Measurements from ENCODE around the gene ASTN2.

ASTN2 gene

DNA sequence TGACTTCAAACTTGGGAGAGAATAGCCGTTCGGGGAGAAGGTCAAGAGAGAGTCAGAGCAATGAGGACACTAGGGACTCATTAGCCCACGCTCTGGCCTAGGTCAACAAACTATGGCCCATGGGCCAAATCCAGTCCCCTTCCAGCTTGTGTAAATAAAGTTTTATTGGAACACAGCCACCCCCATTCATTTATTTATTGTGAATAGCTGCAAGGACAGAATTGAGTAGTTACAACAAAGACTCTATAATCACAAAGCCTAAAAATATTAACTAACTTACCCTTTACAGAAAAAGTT is 760.9 kb downstream of the ASTN2 start:
- H3K27me3 ChIP-seq (replicated peaks; ENCODE audit: control insufficient read depth, insufficient read depth, low read length): no peaks in the 10 kb centered on the region
- peaks cover 3% of the 10 kb centered on the region for H3K36me3 ChIP-seq (ENCODE audit: control insufficient read depth, insufficient read depth, low read length)
- TF ChIP-seq, protein P1, sequence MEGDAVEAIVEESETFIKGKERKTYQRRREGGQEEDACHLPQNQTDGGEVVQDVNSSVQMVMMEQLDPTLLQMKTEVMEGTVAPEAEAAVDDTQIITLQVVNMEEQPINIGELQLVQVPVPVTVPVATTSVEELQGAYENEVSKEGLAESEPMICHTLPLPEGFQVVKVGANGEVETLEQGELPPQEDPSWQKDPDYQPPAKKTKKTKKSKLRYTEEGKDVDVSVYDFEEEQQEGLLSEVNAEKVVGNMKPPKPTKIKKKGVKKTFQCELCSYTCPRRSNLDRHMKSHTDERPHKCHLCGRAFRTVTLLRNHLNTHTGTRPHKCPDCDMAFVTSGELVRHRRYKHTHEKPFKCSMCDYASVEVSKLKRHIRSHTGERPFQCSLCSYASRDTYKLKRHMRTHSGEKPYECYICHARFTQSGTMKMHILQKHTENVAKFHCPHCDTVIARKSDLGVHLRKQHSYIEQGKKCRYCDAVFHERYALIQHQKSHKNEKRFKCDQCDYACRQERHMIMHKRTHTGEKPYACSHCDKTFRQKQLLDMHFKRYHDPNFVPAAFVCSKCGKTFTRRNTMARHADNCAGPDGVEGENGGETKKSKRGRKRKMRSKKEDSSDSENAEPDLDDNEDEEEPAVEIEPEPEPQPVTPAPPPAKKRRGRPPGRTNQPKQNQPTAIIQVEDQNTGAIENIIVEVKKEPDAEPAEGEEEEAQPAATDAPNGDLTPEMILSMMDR (IDR thresholded peaks at IDR 0.05; ENCODE audit: insufficient read depth, low read length, poor library complexity, severe bottlenecking): no peak
- no peak overlapping the region for H3K4me3 ChIP-seq (replicated peaks; ENCODE audit: low read depth, low read length)
- DNase-seq (ENCODE audit: extremely low read depth, insufficient read length): no peak

DNA sequence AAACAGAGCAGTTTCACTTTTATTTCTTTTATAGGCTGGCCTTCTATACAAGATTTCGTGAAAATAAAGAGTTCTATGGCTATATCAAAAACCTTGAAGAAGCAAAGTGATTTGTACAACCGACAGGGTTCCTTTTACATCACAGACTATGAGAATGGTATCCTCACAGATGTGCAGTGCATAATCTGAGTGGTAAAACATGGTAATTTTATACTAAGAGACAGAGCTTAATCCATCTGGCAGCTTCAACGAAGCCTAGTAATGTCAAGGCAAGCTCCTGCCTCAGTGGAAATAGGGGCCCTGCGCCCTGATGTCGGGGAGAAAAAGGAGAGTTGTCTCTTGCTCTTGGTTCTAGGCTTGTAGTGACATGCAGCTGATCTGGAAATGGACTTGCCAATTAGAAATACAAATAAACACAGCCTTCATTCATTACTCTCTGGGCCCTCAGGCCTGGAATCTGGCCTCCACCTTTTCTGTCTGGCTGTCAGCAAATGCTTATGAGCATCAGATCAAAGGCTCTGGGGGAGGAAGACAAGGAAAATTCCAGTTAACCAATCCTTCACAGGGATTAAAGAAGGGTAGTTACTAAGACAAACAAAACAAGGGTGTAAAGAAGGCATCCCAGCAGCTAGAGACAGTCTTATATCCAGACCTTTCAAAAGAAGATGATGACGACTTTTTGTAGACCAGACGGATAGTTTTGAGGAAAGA is 761.4 kb downstream of the ASTN2 start:
- H3K27me3 ChIP-seq (replicated peaks; ENCODE audit: control insufficient read depth, insufficient read depth, low read length): no peaks in the 10 kb centered on the region
- peaks cover 3% of the 10 kb centered on the region for H3K36me3 ChIP-seq (ENCODE audit: control insufficient read depth, insufficient read depth, low read length)
- TF ChIP-seq, protein P1 (IDR thresholded peaks at IDR 0.05; ENCODE audit: insufficient read depth, low read length, poor library complexity, severe bottlenecking): no peak
- DNase-seq (ENCODE audit: extremely low read depth, insufficient read length): no peak
- H3K4me3 ChIP-seq (replicated peaks; ENCODE audit: low read depth, low read length): no peak overlapping the region

DNA sequence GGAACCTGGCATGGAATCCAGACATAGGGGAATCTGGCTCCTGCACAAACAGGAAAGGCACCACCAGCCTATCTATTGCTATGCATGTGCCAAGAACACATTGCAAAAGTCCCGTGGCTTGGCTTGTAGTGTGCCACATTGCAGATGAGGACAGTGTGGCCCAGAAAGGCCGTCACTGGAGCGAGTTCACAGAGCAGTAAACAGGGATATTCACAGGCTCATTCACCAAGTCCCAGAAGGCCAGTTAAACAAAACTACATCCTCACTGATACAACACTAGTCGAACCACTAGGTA is 767.4 kb downstream of the ASTN2 start:
- no peak for DNase-seq (ENCODE audit: extremely low read depth, insufficient read length)
- TF ChIP-seq, protein P1 (IDR thresholded peaks at IDR 0.05; ENCODE audit: insufficient read depth, low read length, poor library complexity, severe bottlenecking): no peak
- H3K27me3 ChIP-seq (replicated peaks; ENCODE audit: control insufficient read depth, insufficient read depth, low read length): no peaks in the 10 kb centered on the region
- H3K36me3 ChIP-seq (ENCODE audit: control insufficient read depth, insufficient read depth, low read length): peaks cover 5% of the 10 kb centered on the region
- no peak overlapping the region for H3K4me3 ChIP-seq (replicated peaks; ENCODE audit: low read depth, low read length)

DNA sequence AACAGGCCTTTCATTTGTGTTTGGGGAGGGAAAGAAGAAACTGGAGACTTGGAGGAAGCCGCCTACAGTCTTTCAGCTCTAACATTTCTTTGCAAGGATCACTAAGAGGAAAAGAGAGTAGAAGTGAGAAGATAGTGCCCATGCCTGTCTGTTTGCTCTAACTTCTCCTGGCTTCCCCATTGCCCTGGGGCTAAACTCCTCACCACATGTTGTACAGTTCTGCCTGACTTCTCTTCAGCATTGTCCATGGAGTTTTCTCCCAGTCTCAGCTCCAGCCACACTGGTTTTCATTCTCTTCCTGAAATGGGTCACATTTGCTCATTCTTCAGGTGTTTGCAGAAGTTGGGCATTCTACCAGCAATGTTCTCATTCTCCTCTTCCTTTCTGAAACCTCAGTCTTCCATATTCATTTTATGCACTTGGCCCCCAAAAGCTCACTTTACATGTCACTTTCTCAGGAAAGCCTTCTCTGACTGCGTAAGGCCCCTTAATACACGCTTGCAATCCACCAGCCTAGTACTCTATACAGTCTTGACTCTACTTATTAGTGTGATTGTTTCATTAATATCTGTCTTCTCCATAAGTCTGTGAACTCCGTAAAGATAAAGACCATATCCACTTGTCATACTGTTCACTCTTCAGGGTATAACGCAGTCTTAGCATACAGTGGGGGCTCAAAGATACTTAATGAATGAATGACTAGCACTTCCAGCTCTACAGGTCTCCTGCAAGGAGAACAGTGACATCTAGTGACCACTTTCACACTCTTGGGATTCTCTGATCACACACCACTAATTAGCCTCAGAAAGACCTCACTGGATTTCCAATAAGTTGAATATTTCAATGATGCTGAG is 768.0 kb downstream of the ASTN2 start:
- DNase-seq (ENCODE audit: extremely low read depth, insufficient read length): no peak
- peaks cover 5% of the 10 kb centered on the region for H3K36me3 ChIP-seq (ENCODE audit: control insufficient read depth, insufficient read depth, low read length)
- no peak overlapping the region for H3K4me3 ChIP-seq (replicated peaks; ENCODE audit: low read depth, low read length)
- no peaks in the 10 kb centered on the region for H3K27me3 ChIP-seq (replicated peaks; ENCODE audit: control insufficient read depth, insufficient read depth, low read length)
- TF ChIP-seq, protein P1 (IDR thresholded peaks at IDR 0.05; ENCODE audit: insufficient read depth, low read length, poor library complexity, severe bottlenecking): peak; percentile 54

DNA sequence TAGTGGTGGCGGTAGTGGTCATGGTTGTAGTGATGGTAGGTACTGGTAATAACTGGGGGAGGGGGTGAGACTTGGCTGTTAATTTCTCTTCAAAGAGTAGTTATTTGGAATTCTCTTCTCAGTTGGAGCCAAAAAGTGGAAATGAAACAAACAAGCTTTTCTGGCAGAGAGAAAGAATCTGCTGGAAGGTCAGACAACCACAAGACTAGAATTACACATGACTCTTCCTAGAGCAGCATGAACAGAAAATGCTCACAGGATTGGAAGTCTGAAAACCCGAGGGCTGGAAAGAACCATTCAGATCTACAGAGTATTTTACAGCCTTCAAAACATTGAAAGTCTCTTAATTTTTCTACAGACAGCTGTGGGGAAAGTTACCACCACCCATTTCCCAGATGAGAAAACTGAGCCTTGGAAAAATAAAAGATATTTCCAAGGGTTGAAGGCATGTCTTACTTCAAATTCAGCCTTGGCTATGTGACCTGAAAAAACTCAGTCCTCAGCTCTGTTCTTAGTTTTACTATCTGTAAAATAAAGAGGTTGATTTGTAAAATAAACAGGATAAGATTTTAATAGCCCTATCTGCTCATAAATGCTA is 770.7 kb downstream of the ASTN2 start:
- Histone ChIP-seq H3K36me3 (ENCODE audit: control insufficient read depth, insufficient read depth, low read length) (peaks cover 2% of the 10 kb centered on the region), H3K4me3 (replicated peaks; ENCODE audit: low read depth, low read length) (no peak overlapping the region), H3K27me3 (replicated peaks; ENCODE audit: control insufficient read depth, insufficient read depth, low read length) (no peaks in the 10 kb centered on the region)
- no peak for DNase-seq (ENCODE audit: extremely low read depth, insufficient read length)
- TF ChIP-seq, protein P1 (IDR thresholded peaks at IDR 0.05; ENCODE audit: insufficient read depth, low read length, poor library complexity, severe bottlenecking): no peak

All from GM06990 (cell line).